Mucosa of descending colon (tissue), 3 donors: Measurements from ENCODE around the gene PLEKHA7. TPM values are rescaled to one million over a fixed set of nuclear protein-coding genes. Genes with fewer than 3 reads are reported as not detected.

Experiments
- ATAC-seq: fragments of 200-7000 bp; cut with Tn5 transposase; one replicate; pipeline ENCODE4 v1.9.1; 2020; ENCODE audit warnings: mild to moderate bottlenecking, moderate library complexity
- DNase-seq, 3 donors: peaks; one replicate each; pipeline ENCODE4 v3.0.0-alpha.2; 2020
- H3K36me3 ChIP-seq: fragments of 200-600 bp; one replicate; pipeline ENCODE4 v1.8.0; 2021; ENCODE audit warnings: low read depth, mild to moderate bottlenecking
- H3K4me1 ChIP-seq: fragments of 200-600 bp; one replicate; pipeline ENCODE4 v1.8.0; 2021; ENCODE audit warnings: low read depth, mild to moderate bottlenecking
- H3K4me3 ChIP-seq: fragments of 200-600 bp; one replicate; pipeline ENCODE4 v1.8.0; 2021; ENCODE audit warnings: mild to moderate bottlenecking
- H3K9me3 ChIP-seq: fragments of 200-600 bp; one replicate; pipeline ENCODE4 v1.8.0; 2021; ENCODE audit warnings: mild to moderate bottlenecking
- intact Hi-C, 2 donors: fragments of 100-400 bp; cut with DNase I in 1 of 2; cut with micrococcal nuclease in 1 of 2; formaldehyde crosslinking; loops; one replicate each; pipeline versions ENCODE4 v1.11.0 to v1.11.1; 2022; cut with DNase I, micrococcal nuclease
- total RNA-seq, 3 donors: library from RNA; stranded (reverse); fragmentation: NEBNext Ultra II Directional in 2 of 3; extraction: Animal tissue kit (Norgen Biotek cat#: 25700) in 2 of 3; gene quantifications; one replicate each; pipeline versions ENCODE4 v1.2.1 to v1.2.4, GENCODE V29; 2021 to 2023
- TF ChIP-seq, protein P1 (sequence below): fragments of 200-600 bp; IDR thresholded peaks from one replicate; pipeline ENCODE4 v1.8.0; 2022; ENCODE audit warnings: antibody characterized with exemption, mild to moderate bottlenecking
- donor health status: DM: no; HTN: no; CAD: no; lungs with moderate emphysema.
- donor health status: DM: no; HTN: no; CAD: no.
- donor health status: DM: no; HTN: yes; CAD: no.

Gene PLEKHA7
- total RNA-seq, 3 donors from 2014 or later, result 67.0 to 120 (median 99.6) TPM

DNA sequence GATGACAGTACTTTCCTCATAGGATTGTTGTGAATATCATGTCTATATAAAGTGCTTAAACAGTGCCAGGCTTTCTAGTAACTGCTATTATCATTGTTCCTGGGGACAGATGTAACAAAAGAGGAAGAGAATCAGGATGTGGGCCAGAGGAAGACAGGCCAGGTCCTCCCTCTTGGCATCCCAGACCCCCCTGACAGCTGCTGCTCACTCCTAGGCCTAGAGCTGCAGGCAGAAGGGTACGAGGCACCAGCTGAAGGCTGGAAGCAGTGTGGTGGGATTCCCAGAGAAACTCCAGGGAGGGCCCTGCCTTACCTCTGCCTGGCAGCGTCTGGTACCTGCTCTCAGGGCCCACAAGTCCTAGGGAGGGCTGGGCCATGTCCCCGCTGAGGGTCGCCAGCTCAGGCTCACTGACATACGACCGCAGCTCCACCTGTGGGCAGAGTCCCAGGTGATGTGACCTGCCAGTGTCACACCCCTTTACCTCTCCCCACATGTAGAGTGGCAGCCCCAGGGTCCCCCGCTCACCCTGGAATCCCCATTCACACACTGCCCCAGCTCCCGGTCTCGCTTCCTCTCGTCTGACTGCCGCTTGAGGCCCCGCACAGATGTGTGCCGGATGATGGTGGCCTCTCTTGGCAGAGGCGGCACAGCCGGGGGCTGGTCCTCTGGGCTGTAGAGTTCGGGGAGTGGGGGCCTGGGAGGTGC lies 223.6 kb downstream of the PLEKHA7 start:
- no peak for DNase-seq
- H3K4me3 ChIP-seq, result no peak overlapping the region
- TF ChIP-seq, protein P1, sequence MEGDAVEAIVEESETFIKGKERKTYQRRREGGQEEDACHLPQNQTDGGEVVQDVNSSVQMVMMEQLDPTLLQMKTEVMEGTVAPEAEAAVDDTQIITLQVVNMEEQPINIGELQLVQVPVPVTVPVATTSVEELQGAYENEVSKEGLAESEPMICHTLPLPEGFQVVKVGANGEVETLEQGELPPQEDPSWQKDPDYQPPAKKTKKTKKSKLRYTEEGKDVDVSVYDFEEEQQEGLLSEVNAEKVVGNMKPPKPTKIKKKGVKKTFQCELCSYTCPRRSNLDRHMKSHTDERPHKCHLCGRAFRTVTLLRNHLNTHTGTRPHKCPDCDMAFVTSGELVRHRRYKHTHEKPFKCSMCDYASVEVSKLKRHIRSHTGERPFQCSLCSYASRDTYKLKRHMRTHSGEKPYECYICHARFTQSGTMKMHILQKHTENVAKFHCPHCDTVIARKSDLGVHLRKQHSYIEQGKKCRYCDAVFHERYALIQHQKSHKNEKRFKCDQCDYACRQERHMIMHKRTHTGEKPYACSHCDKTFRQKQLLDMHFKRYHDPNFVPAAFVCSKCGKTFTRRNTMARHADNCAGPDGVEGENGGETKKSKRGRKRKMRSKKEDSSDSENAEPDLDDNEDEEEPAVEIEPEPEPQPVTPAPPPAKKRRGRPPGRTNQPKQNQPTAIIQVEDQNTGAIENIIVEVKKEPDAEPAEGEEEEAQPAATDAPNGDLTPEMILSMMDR, result no peak
- no peaks in the 10 kb centered on the region for H3K9me3 ChIP-seq
- H3K4me1 ChIP-seq, result no peaks in the 10 kb centered on the region
- intact Hi-C loops, result no loop called here
- H3K36me3 ChIP-seq, result no peaks in the 10 kb centered on the region
- ATAC-seq, result no peak

DNA sequence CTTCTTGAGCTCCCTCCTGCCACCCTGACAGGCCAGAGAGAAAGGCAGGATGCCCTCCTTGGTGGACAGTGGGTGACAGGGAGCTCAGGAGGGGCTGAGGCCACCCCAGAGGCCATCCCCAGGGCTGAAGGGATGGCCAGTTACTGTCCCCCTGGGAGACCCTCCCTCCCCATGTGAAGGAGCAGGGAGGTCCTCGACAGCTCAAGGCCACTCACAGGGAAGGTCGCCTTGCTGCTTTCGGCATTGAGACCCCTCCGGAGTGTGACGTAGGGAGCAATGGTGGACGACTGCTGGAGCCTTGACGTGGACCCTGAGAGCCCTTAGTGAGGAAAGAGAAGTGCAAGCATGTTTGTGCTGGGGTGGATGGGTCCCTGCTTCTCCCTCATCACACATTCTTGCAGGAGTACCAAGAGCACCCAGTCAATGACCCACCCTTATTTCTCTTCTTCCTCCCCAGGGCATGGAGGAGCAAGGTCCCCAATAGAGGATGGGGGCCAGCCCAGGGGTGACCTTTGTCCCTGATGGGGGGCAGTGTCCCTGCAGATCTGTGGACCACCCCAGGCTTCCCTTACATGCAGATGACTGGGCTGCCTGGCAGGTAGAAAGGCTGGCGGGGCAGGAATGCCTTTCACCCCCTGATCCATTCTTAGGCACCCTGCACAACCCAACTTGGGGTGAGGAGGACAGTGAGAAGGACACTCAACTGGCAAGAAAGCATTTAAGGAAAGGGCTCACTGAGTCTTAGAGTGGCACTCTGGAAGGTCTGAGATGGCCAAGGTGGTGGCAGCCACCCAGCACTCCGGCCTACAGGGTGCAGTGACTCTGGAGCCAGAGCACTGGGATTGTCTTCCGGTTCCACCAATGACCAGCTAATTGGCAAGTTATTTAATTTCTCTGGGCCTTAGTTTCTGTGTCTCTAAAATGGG lies 224.4 kb downstream of the PLEKHA7 start:
- Histone ChIP-seq H3K9me3 (no peaks in the 10 kb centered on the region), H3K4me3 (no peak overlapping the region), H3K36me3 (no peaks in the 10 kb centered on the region), H3K4me1 (no peaks in the 10 kb centered on the region)
- TF ChIP-seq, protein P1, result no peak
- no peak for DNase-seq
- intact Hi-C loops, result loop anchor here in 1 of 2 donors (5.0 kb wide), 1 partner anchor 32 kb away; no protein-coding TSS in a partner anchor
- no peak for ATAC-seq

DNA sequence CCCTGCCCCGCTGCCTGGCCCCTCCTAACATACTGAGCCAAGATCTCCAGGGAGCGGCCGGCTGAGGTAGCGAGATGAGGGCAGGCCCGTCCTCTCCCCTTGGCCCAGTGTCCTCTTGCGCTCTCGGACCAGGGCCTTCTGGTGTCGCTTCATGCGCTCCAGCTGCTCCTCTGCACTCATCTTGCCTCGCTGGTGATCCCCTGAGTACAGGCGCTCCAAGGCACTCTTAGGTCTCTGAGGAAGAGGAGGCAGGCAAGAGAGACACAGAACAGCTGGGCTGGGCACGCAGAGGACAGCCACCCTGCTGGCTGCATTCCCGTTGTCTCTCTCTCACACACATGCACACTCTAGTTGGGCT lies 225.2 kb downstream of the PLEKHA7 start:
- Histone ChIP-seq H3K36me3 (no peaks in the 10 kb centered on the region), H3K9me3 (no peaks in the 10 kb centered on the region), H3K4me1 (no peaks in the 10 kb centered on the region), H3K4me3 (no peak overlapping the region)
- intact Hi-C loops, result loop anchor here in 1 of 2 donors (5.0 kb wide), 1 partner anchor 33 kb away; no protein-coding TSS in a partner anchor
- TF ChIP-seq, protein P1, result no peak
- no peak for DNase-seq
- no peak for ATAC-seq

DNA sequence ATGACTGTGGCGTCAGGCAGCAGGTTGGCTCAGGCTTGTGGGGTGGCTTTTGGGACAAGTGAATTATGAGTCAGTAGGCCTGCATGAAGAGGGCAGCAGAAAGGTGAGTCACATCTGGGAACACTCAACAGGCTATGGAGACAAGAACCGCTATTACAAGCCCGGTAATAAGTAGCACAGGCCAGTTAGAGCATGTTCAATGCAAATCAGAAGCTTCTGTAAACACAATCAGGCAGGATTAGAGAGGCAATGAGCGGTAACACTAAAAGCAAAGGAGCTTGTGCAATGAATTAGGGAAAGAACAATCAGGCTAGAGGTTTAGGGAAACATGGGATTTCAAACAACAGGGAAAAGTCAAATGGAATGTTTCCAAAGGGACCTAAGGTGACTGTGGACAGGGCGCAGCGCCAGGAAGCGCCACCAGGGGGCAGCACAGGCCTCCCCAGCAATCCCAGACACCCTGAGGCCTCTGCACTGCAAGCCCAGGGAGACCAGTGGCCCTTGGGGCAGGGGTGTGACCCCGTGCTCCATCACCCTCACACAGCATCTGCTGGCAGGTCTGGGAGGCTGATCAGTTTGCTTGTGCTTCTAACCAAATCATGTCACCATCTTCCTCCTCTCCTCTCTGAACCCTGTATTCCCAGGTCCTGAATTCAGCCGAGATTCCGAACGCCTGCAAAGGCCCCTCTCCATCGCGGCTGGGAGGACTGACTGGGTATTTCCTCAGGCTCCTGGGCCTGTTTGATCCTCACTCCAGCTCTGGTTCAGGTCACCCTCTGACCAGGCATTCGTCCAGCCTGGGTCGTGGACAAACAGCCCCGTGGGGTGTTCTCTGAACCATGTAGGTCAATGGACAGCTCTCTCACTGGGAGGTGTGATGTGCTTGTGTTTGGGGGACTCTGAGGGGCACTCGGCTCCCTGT lies 225.8 kb downstream of the PLEKHA7 start:
- no peaks in the 10 kb centered on the region for H3K4me1 ChIP-seq
- intact Hi-C loops, result loop anchor here in 1 of 2 donors (5.0 kb wide), 1 partner anchor 34 kb away; no protein-coding TSS in a partner anchor
- H3K4me3 ChIP-seq, result no peak overlapping the region
- ATAC-seq (peak; percentile 80), DNase-seq (peak; percentile 69 to 84 (median 81))
- TF ChIP-seq, protein P1, result peak; percentile 96
- H3K36me3 ChIP-seq, result no peaks in the 10 kb centered on the region
- no peaks in the 10 kb centered on the region for H3K9me3 ChIP-seq
